Gastroesophageal sphincter (tissue), 3 donors: Measurements from ENCODE around the gene CAVIN3.

Source experiments
- EP300 ChIP-seq: sonication (generic); formaldehyde crosslinking; IDR thresholded peaks from one replicate; pipeline ENCODE4 v1.6.1; 2017; ENCODE audit warnings: antibody characterized with exemption, mild to moderate bottlenecking
- POLR2A ChIP-seq, 2 donors: fragments of 450-650 bp; IDR thresholded peaks; one replicate each; pipeline ENCODE4 v1.6.1; 2017; ENCODE audit warnings: antibody characterized with exemption in 2 of 2, mild to moderate bottlenecking in 2 of 2, moderate library complexity in 1 of 2
- TF ChIP-seq, protein P1 (sequence below), 4 experiments: fragments of 200-600 bp in 2 of 4; fragments of 450-650 bp in 2 of 4; sonication (generic) in 1 of 4; IDR thresholded peaks; one replicate each; pipeline ENCODE4 v1.5.1; 2017 to 2019; ENCODE audit warnings: antibody characterized with exemption in 4 of 4, mild to moderate bottlenecking in 2 of 4, moderate library complexity in 2 of 4

DNA sequence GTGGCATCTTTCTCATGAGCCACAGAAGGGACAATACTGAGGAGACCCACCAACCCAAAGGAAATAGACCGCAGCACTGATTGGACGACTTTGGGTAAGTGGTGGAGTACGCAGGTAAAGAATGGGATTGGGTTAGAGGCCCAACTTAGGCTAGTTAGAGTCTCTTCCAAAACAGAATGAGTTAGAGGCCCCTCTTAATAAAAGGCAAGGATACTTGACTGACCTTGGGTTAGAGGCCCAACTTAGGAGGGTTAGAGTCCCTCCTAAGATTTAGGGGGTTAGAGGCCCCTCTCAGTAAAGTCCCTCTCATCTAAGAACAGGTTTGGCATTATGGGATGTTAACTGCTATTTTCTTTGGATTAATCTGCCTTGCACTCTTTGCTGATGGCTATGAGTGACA, 36.1 kb downstream of the CAVIN3 start:
- no peak for TF ChIP-seq POLR2A (IDR thresholded peaks at IDR 0.05)
- TF ChIP-seq, protein P1, sequence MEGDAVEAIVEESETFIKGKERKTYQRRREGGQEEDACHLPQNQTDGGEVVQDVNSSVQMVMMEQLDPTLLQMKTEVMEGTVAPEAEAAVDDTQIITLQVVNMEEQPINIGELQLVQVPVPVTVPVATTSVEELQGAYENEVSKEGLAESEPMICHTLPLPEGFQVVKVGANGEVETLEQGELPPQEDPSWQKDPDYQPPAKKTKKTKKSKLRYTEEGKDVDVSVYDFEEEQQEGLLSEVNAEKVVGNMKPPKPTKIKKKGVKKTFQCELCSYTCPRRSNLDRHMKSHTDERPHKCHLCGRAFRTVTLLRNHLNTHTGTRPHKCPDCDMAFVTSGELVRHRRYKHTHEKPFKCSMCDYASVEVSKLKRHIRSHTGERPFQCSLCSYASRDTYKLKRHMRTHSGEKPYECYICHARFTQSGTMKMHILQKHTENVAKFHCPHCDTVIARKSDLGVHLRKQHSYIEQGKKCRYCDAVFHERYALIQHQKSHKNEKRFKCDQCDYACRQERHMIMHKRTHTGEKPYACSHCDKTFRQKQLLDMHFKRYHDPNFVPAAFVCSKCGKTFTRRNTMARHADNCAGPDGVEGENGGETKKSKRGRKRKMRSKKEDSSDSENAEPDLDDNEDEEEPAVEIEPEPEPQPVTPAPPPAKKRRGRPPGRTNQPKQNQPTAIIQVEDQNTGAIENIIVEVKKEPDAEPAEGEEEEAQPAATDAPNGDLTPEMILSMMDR (IDR thresholded peaks at IDR 0.05): no peak
- no peak for TF ChIP-seq EP300
